Measurements from ENCODE around the gene PPP1R3G.

- TF ChIP-seq GATA2 (IDR thresholded peaks at IDR 0.05; ENCODE audit: low read depth, low read length) (no peak), GATA3 (IDR thresholded peaks at IDR 0.05; ENCODE audit: low read depth, low read length) (no peak)
Measured at GRCh38 chr6:5080574-5080973, 4.6 kb upstream of the PPP1R3G start.
